IPS-20b (cell line): ENCODE results near the gene LYPD3.
A peak's percentile ranks its signal among the peaks of the same experiment; 100 is the strongest.

ENCODE experiments used
- H3K27ac ChIP-seq: one replicate; pipeline ENCODE4 v1.5.1; 2013; ENCODE audit warnings: low read length
- H3K27me3 ChIP-seq: 2 replicates; pipeline ENCODE4 v1.6.1; 2013; ENCODE audit warnings: mild to moderate bottlenecking, low read length, inconsistent platforms; ENCODE audit not compliant: insufficient read depth
- H3K36me3 ChIP-seq: 2 replicates; pipeline ENCODE4 v1.6.1; 2013; ENCODE audit warnings: low read depth, mild to moderate bottlenecking, inconsistent platforms, low read length, moderate library complexity; ENCODE audit not compliant: insufficient read depth
- H3K4me1 ChIP-seq: 2 replicates; pipeline ENCODE4 v1.6.1; 2013; ENCODE audit warnings: mild to moderate bottlenecking, control low read depth, inconsistent platforms, low read length, moderate library complexity; ENCODE audit not compliant: insufficient read depth
- H3K4me3 ChIP-seq: 2 replicates; pipeline ENCODE4 v1.5.1; 2013; ENCODE audit warnings: mild to moderate bottlenecking, low read length, inconsistent platforms
- H3K9ac ChIP-seq: 2 replicates; pipeline ENCODE4 v1.6.1; 2013; ENCODE audit warnings: low read depth, mild to moderate bottlenecking, inconsistent platforms, low read length, moderate library complexity
- H3K9me3 ChIP-seq: 2 replicates; pipeline ENCODE4 v1.6.1; 2013; ENCODE audit warnings: mild to moderate bottlenecking, low read depth, low read length, inconsistent platforms; ENCODE audit not compliant: insufficient read depth

Gene LYPD3

DNA sequence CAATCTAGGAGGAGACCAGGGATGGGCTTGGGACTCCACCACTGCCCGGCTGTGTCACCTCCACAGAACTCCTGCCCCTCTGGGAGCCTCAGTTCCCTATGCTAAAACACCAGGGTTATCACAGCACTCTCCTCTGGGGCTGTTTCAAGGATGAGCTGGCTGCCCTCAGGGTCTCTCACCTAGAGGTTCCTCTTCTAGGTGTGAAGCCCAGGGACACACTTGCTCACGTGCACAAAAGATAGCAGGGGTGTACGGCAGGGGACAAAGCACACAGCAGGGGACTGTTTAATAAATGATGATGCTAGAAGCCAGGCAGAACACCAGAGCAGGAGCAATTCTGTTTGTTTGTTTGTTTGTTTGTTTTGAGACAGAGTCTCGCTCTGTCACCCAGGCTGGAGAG, 16.8 kb upstream of the LYPD3 start:
- Histone ChIP-seq H3K9me3 (no peaks in the 10 kb centered on the region), H3K4me1 (no peaks in the 10 kb centered on the region), H3K4me3 (no peak overlapping the region), H3K36me3 (no peaks in the 10 kb centered on the region), H3K27ac (no peak overlapping the region), H3K9ac (no peak overlapping the region), H3K27me3 (no peaks in the 10 kb centered on the region)

DNA sequence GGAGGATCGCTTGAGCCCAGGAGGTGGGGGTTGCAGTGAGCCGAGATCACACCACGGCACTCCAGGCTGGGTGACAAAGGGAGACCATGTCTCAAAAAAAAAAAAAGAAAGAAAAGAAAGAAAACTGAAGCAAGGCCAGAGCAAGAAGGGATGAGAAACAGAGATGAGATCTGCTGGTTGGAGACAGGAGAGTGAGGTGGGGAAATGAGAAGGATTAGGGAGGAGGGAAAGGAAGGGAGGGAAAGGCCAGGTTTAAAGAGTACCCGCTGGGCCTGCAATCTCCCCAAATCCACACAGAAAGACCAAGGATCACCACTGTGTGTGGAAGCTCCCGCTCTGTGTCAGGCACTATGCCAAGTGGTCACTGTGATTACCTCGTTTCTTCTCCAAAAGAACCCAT, 16.3 kb upstream of the LYPD3 start:
- H3K9me3 ChIP-seq: no peaks in the 10 kb centered on the region
- H3K27me3 ChIP-seq: no peaks in the 10 kb centered on the region
- no peaks in the 10 kb centered on the region for H3K4me1 ChIP-seq
- H3K27ac ChIP-seq: no peak overlapping the region
- no peaks in the 10 kb centered on the region for H3K36me3 ChIP-seq
- H3K9ac ChIP-seq: no peak overlapping the region
- H3K4me3 ChIP-seq: no peak overlapping the region

DNA sequence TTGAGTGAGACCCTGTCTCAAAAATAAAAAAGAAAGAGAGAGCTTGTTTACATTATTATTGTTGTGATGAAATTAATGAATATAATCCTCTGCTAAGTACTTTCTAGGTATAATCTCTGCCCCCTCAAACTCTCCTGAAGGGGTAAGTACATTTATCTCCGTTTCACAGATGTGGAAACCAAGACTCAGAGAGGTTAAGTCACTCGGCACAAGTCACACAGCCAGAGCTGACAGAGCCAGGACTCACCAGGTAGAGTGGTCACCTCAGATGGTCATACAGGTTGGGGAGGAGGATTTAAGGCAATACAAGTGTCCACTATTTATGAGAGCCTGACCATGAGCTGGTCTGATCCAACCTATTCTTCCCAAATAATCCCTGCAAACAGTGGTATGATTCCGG, 15.2 kb upstream of the LYPD3 start:
- no peaks in the 10 kb centered on the region for H3K4me1 ChIP-seq
- H3K36me3 ChIP-seq: no peaks in the 10 kb centered on the region
- H3K4me3 ChIP-seq: no peak overlapping the region
- no peak overlapping the region for H3K27ac ChIP-seq
- H3K27me3 ChIP-seq: peaks cover 8% of the 10 kb centered on the region; the same call in 1 of the 2 replicates
- no peak overlapping the region for H3K9ac ChIP-seq
- H3K9me3 ChIP-seq: no peaks in the 10 kb centered on the region

DNA sequence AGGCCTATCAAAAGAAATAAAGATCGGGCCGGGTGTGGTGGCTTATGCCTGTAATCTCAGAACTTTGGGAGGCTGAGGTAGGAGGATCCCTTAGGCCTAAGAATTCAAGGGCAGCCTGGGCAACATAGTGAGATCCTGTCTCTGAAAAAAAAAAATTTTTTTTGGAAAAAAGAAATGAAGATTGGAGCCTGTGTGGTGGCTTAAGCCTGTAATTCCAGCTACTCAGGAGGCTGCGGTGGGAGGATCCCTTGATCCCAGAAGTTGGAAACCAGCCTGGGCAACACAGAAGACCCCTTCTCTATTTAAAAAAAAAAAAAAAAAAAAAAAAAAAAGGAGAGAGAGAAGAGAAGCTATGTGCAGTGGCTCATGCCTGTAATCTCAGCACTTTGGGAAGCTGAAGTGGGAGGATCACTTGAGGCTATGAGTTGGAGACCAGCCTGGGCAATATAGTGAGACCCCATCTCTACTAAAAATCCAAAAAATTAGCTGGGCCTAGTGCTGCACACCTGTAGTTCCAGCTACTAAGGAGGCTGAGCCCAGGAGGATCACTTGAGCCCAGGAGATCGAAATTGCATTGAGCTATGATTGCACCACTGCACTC, 14.7 kb upstream of the LYPD3 start:
- no peaks in the 10 kb centered on the region for H3K36me3 ChIP-seq
- peaks cover 9% of the 10 kb centered on the region; the same call in 1 of the 2 replicates for H3K27me3 ChIP-seq
- H3K4me3 ChIP-seq: no peak overlapping the region
- H3K4me1 ChIP-seq: no peaks in the 10 kb centered on the region
- no peaks in the 10 kb centered on the region for H3K9me3 ChIP-seq
- H3K27ac ChIP-seq: no peak overlapping the region
- H3K9ac ChIP-seq: no peak overlapping the region

DNA sequence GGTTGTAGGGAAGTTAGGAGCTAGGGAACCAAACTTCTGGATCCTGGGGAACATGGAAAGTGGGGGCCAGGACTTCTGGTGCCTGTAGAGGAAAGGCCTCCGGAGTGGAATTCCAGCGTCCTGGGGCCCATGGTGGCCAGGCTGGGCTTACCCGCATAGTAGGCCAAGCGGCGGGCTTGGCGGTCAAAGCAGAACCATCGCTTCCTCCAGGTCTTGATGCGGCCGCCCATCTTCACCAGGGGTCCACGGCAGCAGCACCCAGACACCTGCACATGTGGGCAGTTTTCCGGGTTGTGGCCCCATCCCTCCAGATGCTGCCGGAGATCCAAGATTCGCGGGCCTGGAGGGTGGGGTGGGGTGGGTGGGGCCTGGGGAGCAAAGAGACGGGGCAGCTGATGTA, 13.8 kb upstream of the LYPD3 start:
- H3K9me3 ChIP-seq: no peaks in the 10 kb centered on the region
- H3K27ac ChIP-seq: no peak overlapping the region
- H3K9ac ChIP-seq: no peak overlapping the region
- peaks cover 9% of the 10 kb centered on the region; the same call in 1 of the 2 replicates for H3K27me3 ChIP-seq
- H3K36me3 ChIP-seq: no peaks in the 10 kb centered on the region
- H3K4me1 ChIP-seq: no peaks in the 10 kb centered on the region
- H3K4me3 ChIP-seq: no peak overlapping the region

DNA sequence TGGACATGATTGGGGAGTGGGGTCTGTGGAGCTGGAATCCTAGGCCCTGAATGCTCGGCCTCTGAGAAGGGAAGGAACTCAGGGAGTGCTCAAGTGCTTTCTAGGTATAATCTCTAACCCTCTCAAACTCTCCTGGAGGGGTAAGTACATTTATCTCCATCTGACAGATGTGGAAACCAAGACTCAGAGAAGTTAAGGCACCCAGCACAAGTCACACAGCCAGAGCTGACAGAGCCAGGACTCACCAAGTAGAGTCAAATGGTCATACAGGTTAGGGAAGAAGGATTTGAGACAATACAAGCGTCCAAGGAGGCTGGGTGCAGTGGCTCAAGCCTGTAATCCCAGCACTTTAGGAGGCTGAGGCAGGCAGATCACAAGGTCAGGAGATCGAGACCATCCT, 12.9 kb upstream of the LYPD3 start:
- H3K36me3 ChIP-seq: no peaks in the 10 kb centered on the region
- no peaks in the 10 kb centered on the region for H3K4me1 ChIP-seq
- H3K9me3 ChIP-seq: no peaks in the 10 kb centered on the region
- H3K9ac ChIP-seq: no peak overlapping the region
- peaks cover 9% of the 10 kb centered on the region; the same call in 1 of the 2 replicates for H3K27me3 ChIP-seq
- H3K4me3 ChIP-seq: no peak overlapping the region
- no peak overlapping the region for H3K27ac ChIP-seq

DNA sequence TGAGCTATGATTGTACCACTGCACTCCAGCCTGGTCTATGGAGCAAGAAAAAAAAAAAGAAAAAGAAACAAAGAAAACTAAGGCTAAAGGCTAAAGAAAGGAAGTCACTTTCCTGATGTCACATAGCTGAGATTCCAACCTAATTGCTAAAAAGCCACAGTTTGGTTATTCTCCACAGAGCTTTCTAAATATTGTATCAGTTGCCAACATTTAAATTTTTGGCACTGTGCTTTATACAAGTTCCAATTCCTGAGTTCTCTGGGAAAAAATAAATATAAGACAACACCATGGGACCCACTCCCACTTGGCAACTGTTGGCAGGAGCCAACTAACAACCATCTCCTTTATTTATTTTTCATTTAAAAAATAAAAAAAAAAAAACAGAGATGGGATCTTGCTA, 11.2 kb upstream of the LYPD3 start:
- Histone ChIP-seq H3K36me3 (no peaks in the 10 kb centered on the region), H3K27ac (no peak overlapping the region), H3K4me3 (no peak overlapping the region), H3K9me3 (no peaks in the 10 kb centered on the region), H3K4me1 (no peaks in the 10 kb centered on the region), H3K9ac (no peak overlapping the region), H3K27me3 (peaks cover 9% of the 10 kb centered on the region; the same call in 1 of the 2 replicates)

DNA sequence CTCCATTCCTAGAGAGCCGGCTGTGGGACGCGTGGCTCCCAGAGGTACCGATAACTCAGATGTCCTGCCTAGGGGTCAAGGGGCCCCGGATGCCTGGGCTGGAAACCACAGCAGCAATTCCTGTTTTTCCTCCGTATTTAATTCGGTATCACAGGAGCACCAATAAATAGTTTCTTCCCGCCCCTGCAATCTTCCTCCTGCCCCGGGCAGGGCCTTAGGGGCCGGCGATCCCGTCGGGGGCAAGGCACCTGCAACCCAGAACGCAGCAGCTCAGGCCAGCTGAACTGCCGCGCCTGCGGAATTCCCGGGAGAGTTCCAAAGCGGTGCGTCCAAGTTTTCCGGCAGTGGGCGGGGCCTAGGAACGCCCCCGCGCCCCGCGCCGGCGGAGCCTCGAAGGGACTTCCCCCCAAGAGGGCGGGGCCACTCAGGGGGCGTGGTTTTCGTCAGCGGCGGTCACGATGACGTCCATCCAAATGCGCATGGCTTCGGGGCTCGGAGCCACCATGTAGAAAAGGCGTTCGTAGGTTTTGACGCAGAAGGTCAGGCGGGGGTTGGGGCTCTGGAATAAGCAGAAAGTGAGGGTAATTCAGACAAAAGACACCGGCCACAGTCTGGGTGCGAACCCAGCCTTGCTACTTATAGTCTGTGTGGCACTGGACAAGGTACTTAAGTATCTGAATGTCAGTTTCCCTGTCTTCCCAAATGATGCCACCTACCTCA, 9.7 kb upstream of the LYPD3 start:
- H3K4me3 ChIP-seq: peak overlapping the region; percentile 55
- H3K36me3 ChIP-seq: no peaks in the 10 kb centered on the region
- peak overlapping the region; percentile 57; the same call in 1 of the 2 replicates for H3K9ac ChIP-seq
- H3K9me3 ChIP-seq: no peaks in the 10 kb centered on the region
- peaks cover 9% of the 10 kb centered on the region; the same call in 1 of the 2 replicates for H3K27me3 ChIP-seq
- H3K4me1 ChIP-seq: no peaks in the 10 kb centered on the region
- no peak overlapping the region for H3K27ac ChIP-seq

DNA sequence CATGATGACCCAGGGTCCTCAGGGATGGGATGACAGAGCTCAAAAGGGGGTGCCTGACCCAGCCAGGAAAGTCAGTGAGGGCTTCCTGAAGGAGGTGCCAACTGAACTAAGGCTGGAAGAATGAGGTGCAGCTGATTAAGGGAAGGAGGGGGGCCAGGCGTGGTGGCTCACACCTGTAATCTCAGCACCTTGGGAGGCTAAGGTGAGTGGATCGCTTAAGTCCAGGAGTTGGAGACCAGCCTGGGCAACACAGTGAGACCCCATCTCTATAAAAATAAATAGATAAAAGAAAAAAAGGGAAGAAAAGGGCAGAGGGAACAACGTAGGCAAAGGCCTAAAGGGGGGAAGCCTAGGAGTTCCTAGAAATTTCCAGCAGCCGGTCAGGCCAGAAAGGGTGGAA, 9.1 kb upstream of the LYPD3 start:
- H3K4me3 ChIP-seq: peak overlapping the region; percentile 55; the same call in 1 of the 2 replicates
- no peaks in the 10 kb centered on the region for H3K4me1 ChIP-seq
- H3K9me3 ChIP-seq: no peaks in the 10 kb centered on the region
- no peaks in the 10 kb centered on the region for H3K36me3 ChIP-seq
- no peak overlapping the region for H3K27ac ChIP-seq
- H3K9ac ChIP-seq: peak overlapping the region; percentile 57; the same call in 1 of the 2 replicates
- H3K27me3 ChIP-seq: peaks cover 9% of the 10 kb centered on the region; the same call in 1 of the 2 replicates

DNA sequence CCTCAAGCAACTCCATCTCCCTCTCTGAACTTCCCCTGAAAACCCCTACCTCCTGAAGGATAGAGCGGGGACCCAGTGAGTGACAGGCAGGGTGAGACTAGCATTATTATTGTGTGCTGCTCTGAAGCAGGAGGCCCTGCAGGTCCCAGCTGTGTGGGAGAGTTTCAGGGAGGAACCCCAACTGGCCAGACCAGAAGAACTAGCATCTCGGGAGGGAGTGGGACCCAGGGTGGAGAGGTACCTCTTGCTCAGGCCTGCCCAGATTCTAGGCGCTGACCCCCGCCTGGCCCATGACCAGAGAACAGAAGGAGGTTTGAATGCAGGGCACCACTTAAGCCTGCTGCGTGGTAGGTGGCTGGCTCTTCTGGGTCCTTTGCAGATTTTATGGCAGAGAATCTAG, 5.7 kb upstream of the LYPD3 start:
- H3K27me3 ChIP-seq: peaks cover 9% of the 10 kb centered on the region
- H3K4me1 ChIP-seq: no peaks in the 10 kb centered on the region
- H3K9me3 ChIP-seq: no peaks in the 10 kb centered on the region
- no peak overlapping the region for H3K4me3 ChIP-seq
- no peak overlapping the region for H3K27ac ChIP-seq
- H3K36me3 ChIP-seq: no peaks in the 10 kb centered on the region
- no peak overlapping the region for H3K9ac ChIP-seq

DNA sequence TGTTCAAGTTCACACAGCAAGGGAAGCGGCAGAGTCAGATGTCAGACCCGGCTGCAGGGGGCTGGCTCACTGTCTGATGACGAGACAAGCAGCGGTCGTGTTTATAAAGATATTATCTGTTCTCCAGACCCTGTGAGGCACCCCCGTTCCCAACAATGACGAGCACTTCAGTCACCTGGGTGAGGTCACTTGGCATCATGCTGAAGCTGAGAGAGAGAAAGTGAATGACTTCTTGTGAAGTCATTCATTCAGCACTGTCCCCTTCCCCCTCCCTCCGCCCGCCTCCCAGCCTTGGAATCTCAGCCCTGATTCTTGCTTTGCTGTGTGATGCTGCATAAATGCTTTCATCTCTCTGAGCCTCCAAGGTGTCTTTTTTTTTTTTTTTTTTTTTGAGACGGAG, 4.9 kb upstream of the LYPD3 start:
- Histone ChIP-seq H3K9ac (no peak overlapping the region), H3K4me1 (no peaks in the 10 kb centered on the region), H3K4me3 (no peak overlapping the region), H3K9me3 (no peaks in the 10 kb centered on the region), H3K36me3 (no peaks in the 10 kb centered on the region), H3K27me3 (peaks cover 10% of the 10 kb centered on the region), H3K27ac (no peak overlapping the region)

DNA sequence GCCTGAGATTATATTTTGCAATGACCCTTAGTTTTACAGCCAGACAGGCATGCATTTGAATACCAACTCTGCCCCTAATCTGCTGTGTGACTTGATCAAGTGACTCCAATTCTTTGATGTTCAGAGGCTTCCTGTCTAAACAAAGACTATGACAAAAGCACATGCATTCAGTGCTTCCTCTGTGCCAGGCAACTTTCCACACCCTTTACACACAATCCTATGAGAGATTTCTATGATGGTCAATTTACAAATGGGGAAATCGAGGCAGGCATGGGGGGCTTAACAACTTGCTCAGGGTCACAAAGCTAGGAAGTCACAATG, 3.7 kb upstream of the LYPD3 start:
- Histone ChIP-seq H3K36me3 (no peaks in the 10 kb centered on the region), H3K4me1 (no peaks in the 10 kb centered on the region), H3K27ac (no peak overlapping the region), H3K9ac (no peak overlapping the region), H3K9me3 (no peaks in the 10 kb centered on the region), H3K27me3 (peaks cover 21% of the 10 kb centered on the region), H3K4me3 (no peak overlapping the region)
